ENCODE results near the gene GNAT1. TPM values are rescaled to one million over a fixed set of nuclear protein-coding genes. Genes with fewer than 3 reads are reported as not detected.

The GNAT1 gene
- total RNA-seq, 1 experiment from 2014 or later = 0.22 TPM

DNA sequence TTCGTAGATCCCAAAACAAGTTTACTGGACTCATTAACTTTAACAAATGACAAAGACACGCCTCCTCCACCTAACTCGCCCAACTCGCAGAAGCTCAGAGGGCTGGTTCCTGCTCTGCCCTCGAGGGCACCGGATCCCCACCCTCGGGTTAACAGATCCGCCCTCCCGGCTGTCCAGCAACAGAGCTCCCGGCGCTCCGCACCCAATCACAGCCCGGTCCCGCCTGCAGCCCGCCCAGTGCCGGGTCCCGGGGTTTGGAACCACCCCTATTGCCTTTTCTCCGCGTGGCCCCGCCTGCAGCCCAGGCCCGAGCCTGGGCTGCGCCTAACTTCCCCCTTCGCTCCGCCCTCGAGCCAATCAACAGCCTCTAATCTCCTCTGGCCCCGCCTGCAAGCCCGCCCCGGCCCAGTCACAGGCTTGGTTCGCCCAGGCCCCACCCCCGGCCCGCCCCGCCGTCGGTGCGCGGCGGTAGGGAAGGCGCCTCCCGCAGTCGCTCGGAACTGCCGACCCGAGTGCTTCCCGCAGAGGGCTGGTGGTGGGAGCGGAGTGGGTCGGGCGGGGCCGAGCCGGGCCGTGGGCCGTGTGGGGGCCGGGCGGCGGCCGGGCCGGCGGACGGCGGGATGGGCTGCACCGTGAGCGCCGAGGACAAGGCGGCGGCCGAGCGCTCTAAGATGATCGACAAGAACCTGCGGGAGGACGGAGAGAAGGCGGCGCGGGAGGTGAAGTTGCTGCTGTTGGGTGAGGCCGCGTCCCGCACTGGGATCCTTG, 44.5 kb downstream of the GNAT1 start, which contains the start of gene GNAI2:
GNAI2 (plus strand) TSS at position 489 of the 768 bp plus-strand sequence; CDS start at position 621, 132 bp downstream.
- TF ChIP-seq EZH2 (IDR thresholded peaks at IDR 0.05; ENCODE audit: low read length, unreplicated experiment) (no peak), CTCF (conservative IDR thresholded peaks at IDR 0.05; ENCODE audit: low read depth, low read length) (no peak), EZH2phosphoT487 (IDR thresholded peaks at IDR 0.05; ENCODE audit: borderline replicate concordance, low read length) (no peak)
- Histone ChIP-seq H3F3A (ENCODE audit: low read length, unreplicated experiment) (peaks cover 5% of the 10 kb centered on the region), H3K27ac (ENCODE audit: low read length) (peak within 1 kb of the TSS; percentile 55; the same call in 1 of the 2 replicates), H3K9me2 (replicated peaks; ENCODE audit: low read length) (no peaks in the 10 kb centered on the region), H3K9ac (ENCODE audit: low read length) (peak within 1 kb of the TSS; percentile 85), H4K20me1 (ENCODE audit: low read length) (peaks cover 31% of the 10 kb centered on the region), H3K36me3 (ENCODE audit: low read depth, low read length) (peaks cover 7% of the 10 kb centered on the region; the same call in 1 of the 2 replicates), H2AFZ (ENCODE audit: low read length) (peak within 1 kb of the TSS; percentile 29), H3K79me2 (ENCODE audit: low read length) (peaks cover 48% of the 10 kb centered on the region), H3K4me2 (ENCODE audit: low read length) (peak within 1 kb of the TSS; percentile 98), H3K4me3 (ENCODE audit: low read length) (peak within 1 kb of the TSS; percentile 78), H3K9me3 (ENCODE audit: low read length) (no peaks in the 10 kb centered on the region), H3K4me1 (ENCODE audit: insufficient read depth, low read length) (peaks cover 15% of the 10 kb centered on the region), H3K27me3 (ENCODE audit: low read length) (no peaks in the 10 kb centered on the region)
- ChIA-PET POLR2A (ENCODE audit: unreplicated experiment) (interaction anchor here (0.5 to 1.1 kb wide), 6 partner anchors 11 to 502 kb away, joined by 3 to 9 read pairs (median 7); no protein-coding TSS in a partner anchor), CTCF (interaction anchor here (0.6 to 2.1 kb wide), 9 partner anchors 9 to 41 kb away, joined by 3 to 19 read pairs (median 4); no protein-coding TSS in a partner anchor)
- ATAC-seq (peak; percentile 87), DNase-seq (peak; percentile 99)
- no TSS peak for BruUV-seq (replicated peaks)
- intact Hi-C loops (cut with micrococcal nuclease) = loop anchor here (1.0 to 2.0 kb wide), 2 partner anchors 63 to 123 kb away; partner anchors contain the start of genes HYAL3, NAA80 and TMEM115

DNA sequence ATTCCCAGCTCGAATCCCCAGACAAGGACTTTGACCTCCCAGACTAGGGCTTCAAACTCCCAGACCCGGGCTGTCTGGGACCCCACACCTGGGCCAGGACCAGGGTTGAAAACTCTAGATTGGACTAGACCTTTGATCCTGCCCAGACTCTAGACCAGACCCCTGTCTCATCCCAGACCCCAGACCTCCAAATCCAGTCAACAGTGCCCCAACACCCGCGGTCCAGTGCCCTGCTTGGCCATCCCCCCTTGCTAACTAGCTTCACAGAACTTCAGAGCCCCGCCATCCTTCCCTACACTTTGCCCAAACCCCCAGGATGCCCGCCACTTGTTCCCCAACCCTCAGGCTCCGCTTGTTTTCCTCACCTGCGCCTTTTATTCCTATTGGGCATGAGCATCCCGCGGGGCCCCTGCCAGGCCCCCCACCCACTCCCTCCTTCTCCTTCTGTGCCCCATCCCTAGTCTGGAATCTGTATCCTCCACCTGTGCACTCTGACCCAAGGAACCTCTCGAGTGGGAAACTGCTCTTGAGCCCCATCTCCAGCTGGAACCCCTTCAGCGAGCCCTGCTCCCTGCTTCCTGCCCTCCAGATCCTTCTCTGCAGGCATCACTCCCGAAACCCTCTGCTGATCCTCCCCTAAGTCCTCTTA, 45.2 kb downstream of the GNAT1 start:
- no peak for TF ChIP-seq EZH2phosphoT487 (IDR thresholded peaks at IDR 0.05; ENCODE audit: borderline replicate concordance, low read length)
- TF ChIP-seq CTCF (conservative IDR thresholded peaks at IDR 0.05; ENCODE audit: low read depth, low read length) = no peak
- TF ChIP-seq EZH2 (IDR thresholded peaks at IDR 0.05; ENCODE audit: low read length, unreplicated experiment) = no peak
- Histone ChIP-seq H3F3A (ENCODE audit: low read length, unreplicated experiment) (peaks cover 5% of the 10 kb centered on the region), H3K4me2 (ENCODE audit: low read length) (peak overlapping the region; percentile 98), H3K4me3 (ENCODE audit: low read length) (peak overlapping the region; percentile 78), H3K79me2 (ENCODE audit: low read length) (peaks cover 56% of the 10 kb centered on the region), H3K4me1 (ENCODE audit: insufficient read depth, low read length) (peaks cover 15% of the 10 kb centered on the region), H3K36me3 (ENCODE audit: low read depth, low read length) (peaks cover 7% of the 10 kb centered on the region; the same call in 1 of the 2 replicates), H3K27me3 (ENCODE audit: low read length) (no peaks in the 10 kb centered on the region), H2AFZ (ENCODE audit: low read length) (no peak overlapping the region), H3K9me3 (ENCODE audit: low read length) (no peaks in the 10 kb centered on the region), H3K9me2 (replicated peaks; ENCODE audit: low read length) (no peaks in the 10 kb centered on the region), H4K20me1 (ENCODE audit: low read length) (peaks cover 38% of the 10 kb centered on the region), H3K27ac (ENCODE audit: low read length) (peak overlapping the region; percentile 55; the same call in 1 of the 2 replicates), H3K9ac (ENCODE audit: low read length) (peak overlapping the region; percentile 85)
- ChIA-PET POLR2A (ENCODE audit: unreplicated experiment) (no interaction called here), CTCF (no interaction called here)
- intact Hi-C loops (cut with micrococcal nuclease) = no loop called here
- TSS peak; percentile 57 for BruUV-seq (replicated peaks)
- no peak for ATAC-seq
- no peak for DNase-seq
